Measurements from ENCODE around the gene MINPP1.
"Not testable (repeated sequence)": the region's sequence is repeated elsewhere in the genome, so short reads cannot be mapped to it uniquely, and the experiment has no call there.

DNA sequence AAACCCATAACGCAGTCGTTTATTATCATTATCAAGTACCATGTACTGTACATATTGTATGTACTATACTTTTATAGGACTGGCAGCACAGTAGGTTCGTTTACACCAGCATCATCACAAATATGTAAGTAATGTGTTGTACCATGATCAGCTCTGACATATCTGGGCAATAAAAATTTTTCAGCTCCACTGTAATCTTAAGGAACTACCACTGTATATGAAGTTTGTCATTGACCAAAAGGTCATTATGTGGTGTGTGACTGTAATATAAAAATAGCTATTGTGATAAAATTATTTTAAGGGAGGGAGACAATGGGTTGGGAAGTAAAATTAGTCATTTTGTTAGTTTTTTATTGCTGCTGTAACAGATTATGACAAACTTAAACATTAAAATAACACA is 14.4 kb upstream of the MINPP1 start:
- TF ChIP-seq, protein P1, sequence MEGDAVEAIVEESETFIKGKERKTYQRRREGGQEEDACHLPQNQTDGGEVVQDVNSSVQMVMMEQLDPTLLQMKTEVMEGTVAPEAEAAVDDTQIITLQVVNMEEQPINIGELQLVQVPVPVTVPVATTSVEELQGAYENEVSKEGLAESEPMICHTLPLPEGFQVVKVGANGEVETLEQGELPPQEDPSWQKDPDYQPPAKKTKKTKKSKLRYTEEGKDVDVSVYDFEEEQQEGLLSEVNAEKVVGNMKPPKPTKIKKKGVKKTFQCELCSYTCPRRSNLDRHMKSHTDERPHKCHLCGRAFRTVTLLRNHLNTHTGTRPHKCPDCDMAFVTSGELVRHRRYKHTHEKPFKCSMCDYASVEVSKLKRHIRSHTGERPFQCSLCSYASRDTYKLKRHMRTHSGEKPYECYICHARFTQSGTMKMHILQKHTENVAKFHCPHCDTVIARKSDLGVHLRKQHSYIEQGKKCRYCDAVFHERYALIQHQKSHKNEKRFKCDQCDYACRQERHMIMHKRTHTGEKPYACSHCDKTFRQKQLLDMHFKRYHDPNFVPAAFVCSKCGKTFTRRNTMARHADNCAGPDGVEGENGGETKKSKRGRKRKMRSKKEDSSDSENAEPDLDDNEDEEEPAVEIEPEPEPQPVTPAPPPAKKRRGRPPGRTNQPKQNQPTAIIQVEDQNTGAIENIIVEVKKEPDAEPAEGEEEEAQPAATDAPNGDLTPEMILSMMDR (IDR thresholded peaks at IDR 0.05; ENCODE audit: low read depth, low read length), result not testable (repeated sequence)
- TF ChIP-seq, protein P2, sequence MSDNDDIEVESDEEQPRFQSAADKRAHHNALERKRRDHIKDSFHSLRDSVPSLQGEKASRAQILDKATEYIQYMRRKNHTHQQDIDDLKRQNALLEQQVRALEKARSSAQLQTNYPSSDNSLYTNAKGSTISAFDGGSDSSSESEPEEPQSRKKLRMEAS (IDR thresholded peaks at IDR 0.05; ENCODE audit: low read depth, low read length), result not testable (repeated sequence)
- not testable (repeated sequence) for TF ChIP-seq POLR2A (IDR thresholded peaks at IDR 0.05; ENCODE audit: extremely low read depth, insufficient read length)
